Measurements from ENCODE around the gene SLC2A8.

DNA sequence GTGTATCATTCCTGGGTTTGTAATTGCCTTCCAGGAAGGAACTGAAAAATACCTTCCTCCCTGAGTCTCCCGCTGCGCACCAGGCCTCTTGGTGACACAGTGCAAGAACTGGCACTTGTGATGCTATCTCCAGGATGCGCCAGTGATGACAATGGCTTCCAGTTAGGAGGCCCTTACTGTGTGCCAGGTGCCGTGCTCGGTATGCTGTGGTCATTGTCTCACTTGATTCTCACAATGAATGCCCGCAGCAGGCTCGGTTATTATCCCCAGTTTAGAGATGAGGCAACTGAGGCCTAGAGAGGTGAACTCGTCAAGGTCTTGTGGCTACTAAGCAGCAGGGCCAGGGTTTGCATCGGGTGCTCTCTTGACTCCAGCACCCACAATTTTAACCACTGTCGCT lies 31.5 kb upstream of the SLC2A8 start:
- no peak for TF ChIP-seq POLR2A (IDR thresholded peaks at IDR 0.05; ENCODE audit: low read depth, low read length)
- TF ChIP-seq POLR2AphosphoS5 (IDR thresholded peaks at IDR 0.05; ENCODE audit: low read depth, low read length) = no peak

All from GM12892 (cell line).